ENCODE data around the gene CELSR2.
A peak's percentile ranks its signal among the peaks of the same experiment; 100 is the strongest.

DNA sequence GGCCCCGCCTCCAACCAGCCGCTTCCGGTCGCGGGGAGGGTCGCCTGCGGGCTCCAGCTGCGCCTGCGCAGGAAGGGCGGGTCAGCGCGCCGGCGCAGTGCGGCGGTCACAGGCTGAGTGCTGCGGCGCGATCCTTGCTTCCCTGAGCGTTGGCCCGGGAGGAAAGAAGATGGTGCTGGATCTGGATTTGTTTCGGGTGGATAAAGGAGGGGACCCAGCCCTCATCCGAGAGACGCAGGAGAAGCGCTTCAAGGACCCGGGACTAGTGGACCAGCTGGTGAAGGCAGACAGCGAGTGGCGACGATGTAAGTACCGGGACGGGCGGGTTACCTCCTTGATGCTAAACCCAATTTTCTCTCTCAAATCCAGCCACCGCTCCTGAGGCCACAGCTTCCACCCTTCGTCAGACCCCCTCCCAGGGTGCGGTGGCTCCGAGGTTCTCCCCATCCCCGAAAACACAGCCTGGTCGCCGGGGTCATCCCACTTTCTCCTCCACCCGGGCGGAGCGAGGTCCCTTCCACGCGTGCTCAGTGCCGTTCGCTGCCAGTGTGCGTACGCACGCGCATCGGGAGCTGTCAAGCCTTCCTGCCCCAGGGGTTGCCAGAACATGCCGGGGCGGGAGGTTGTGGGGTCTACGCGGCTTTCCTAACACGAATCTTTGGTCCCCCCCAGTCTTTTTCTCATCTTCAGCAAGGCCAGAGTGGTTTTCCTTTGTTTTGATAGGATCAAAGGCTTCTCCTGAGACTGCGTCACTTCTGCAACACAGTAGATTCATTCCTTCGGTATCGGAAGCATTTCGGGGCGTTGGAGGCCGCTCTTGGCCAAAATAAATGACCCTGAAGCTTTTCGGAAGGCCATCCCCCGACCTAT, 35.3 kb upstream of the CELSR2 start, which contains the start of gene SARS1:
- no peak for TF ChIP-seq CTCF (IDR thresholded peaks at IDR 0.05)
- TF ChIP-seq POLR2A (IDR thresholded peaks at IDR 0.05): peak; percentile 81
- peak; percentile 55 to 96 (median 63) for TF ChIP-seq POLR2AphosphoS5 (IDR thresholded peaks at IDR 0.05)

Measured in breast epithelium (tissue), 3 donors.